ENCODE measurements around the gene SMARCC1. TPM values are rescaled to one million over a fixed set of nuclear protein-coding genes. Genes with fewer than 3 reads are reported as not detected.

The SMARCC1 gene
- total RNA-seq, 1 donor from 2014 or later: 99.6 TPM

DNA sequence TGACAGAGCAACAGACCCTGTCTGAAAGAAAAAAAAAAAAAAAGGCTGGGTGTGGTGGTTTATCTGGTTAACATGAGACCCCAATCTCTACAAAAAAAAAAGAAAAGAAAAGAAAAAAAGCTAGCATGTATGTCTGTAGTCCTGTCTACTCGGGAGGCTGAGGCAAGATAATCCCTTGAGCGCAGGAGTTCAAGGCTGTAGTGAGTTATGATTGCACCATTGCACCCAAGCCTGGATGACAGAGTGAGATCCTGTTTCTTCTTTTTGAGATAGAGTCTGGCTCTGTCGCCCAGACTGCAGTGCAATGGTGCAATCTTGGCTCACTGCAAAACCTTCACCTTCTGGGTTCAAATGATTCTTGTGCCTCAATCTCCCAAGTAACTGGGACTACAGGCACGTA lies 12.9 kb upstream of the SMARCC1 start:
- H3K36me3 Mint-ChIP-seq (ENCODE audit: unreplicated experiment): no peaks in the 10 kb centered on the region
- no peaks in the 10 kb centered on the region for H3K27me3 Mint-ChIP-seq (ENCODE audit: unreplicated experiment)
- no peak overlapping the region for H3K27ac Mint-ChIP-seq (ENCODE audit: unreplicated experiment)
- H3K4me3 Mint-ChIP-seq (ENCODE audit: unreplicated experiment): no peak overlapping the region
- no peak for DNase-seq (ENCODE audit: extremely low spot score, unreplicated experiment)
- H3K9me3 Mint-ChIP-seq (ENCODE audit: unreplicated experiment): peaks cover 4% of the 10 kb centered on the region
- TF ChIP-seq, protein P1, sequence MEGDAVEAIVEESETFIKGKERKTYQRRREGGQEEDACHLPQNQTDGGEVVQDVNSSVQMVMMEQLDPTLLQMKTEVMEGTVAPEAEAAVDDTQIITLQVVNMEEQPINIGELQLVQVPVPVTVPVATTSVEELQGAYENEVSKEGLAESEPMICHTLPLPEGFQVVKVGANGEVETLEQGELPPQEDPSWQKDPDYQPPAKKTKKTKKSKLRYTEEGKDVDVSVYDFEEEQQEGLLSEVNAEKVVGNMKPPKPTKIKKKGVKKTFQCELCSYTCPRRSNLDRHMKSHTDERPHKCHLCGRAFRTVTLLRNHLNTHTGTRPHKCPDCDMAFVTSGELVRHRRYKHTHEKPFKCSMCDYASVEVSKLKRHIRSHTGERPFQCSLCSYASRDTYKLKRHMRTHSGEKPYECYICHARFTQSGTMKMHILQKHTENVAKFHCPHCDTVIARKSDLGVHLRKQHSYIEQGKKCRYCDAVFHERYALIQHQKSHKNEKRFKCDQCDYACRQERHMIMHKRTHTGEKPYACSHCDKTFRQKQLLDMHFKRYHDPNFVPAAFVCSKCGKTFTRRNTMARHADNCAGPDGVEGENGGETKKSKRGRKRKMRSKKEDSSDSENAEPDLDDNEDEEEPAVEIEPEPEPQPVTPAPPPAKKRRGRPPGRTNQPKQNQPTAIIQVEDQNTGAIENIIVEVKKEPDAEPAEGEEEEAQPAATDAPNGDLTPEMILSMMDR (IDR thresholded peaks at IDR 0.05): no peak
- H3K4me1 Mint-ChIP-seq (ENCODE audit: unreplicated experiment): peaks cover 1% of the 10 kb centered on the region

DNA sequence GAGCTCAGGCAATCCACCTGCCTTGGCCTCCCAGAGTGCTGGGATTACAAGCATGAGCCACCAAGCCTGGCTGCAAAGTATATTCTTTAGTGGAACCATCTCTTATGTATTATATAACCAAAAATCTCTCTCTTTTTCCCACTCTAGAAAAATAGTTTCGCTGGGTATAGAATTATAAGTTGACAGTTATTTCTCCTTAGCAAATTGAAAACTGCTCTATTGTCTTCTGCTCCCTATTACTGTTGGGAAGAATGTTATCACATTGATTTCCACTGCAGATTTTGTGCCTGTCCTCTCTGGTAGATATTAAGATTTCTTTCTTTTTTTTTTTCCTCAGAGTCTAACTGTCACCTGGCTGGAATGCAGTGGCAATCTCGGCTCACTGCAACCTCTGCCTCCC lies 11.0 kb upstream of the SMARCC1 start:
- no peak for DNase-seq (ENCODE audit: extremely low spot score, unreplicated experiment)
- H3K9me3 Mint-ChIP-seq (ENCODE audit: unreplicated experiment): peaks cover 4% of the 10 kb centered on the region
- TF ChIP-seq, protein P1 (IDR thresholded peaks at IDR 0.05): no peak
- no peak overlapping the region for H3K27ac Mint-ChIP-seq (ENCODE audit: unreplicated experiment)
- no peak overlapping the region for H3K4me3 Mint-ChIP-seq (ENCODE audit: unreplicated experiment)
- H3K36me3 Mint-ChIP-seq (ENCODE audit: unreplicated experiment): no peaks in the 10 kb centered on the region
- H3K27me3 Mint-ChIP-seq (ENCODE audit: unreplicated experiment): no peaks in the 10 kb centered on the region
- peaks cover 8% of the 10 kb centered on the region for H3K4me1 Mint-ChIP-seq (ENCODE audit: unreplicated experiment)

DNA sequence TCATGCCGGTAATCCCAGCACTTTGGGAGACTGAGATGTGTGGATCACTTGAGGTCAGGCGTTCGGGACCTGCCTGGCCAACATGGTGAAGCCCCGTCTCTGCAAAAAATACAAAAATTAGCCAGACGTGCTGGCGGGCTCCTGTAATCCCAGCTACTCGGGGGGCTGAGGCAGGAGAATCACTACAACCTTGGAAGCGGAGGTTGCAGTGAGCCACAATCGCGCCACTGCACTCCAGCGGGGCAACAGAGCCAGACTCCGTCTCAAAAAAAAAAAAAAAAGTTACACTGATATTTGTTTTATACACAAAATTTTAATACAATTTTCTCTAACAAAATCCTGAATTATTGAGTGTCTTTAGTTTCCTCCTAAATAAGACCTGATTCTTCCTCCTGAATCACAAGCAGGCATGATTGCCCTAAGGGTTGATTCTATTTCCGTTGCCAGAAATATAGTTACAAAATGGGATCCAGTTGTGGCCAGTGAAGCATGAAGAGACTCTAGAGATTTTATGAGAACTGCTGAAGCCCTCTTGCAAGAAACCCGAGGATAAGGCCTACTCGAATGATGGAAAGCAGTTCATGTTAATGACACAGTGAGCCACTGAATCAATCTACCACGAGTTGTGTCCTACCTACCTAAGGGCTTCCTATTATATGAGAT lies 9.6 kb upstream of the SMARCC1 start:
- Mint-ChIP-seq H3K4me1 (ENCODE audit: unreplicated experiment) (peaks cover 8% of the 10 kb centered on the region), H3K27ac (ENCODE audit: unreplicated experiment) (no peak overlapping the region), H3K27me3 (ENCODE audit: unreplicated experiment) (no peaks in the 10 kb centered on the region), H3K4me3 (ENCODE audit: unreplicated experiment) (no peak overlapping the region), H3K9me3 (ENCODE audit: unreplicated experiment) (peaks cover 4% of the 10 kb centered on the region), H3K36me3 (ENCODE audit: unreplicated experiment) (no peaks in the 10 kb centered on the region)
- TF ChIP-seq, protein P1 (IDR thresholded peaks at IDR 0.05): no peak
- DNase-seq (ENCODE audit: extremely low spot score, unreplicated experiment): no peak

DNA sequence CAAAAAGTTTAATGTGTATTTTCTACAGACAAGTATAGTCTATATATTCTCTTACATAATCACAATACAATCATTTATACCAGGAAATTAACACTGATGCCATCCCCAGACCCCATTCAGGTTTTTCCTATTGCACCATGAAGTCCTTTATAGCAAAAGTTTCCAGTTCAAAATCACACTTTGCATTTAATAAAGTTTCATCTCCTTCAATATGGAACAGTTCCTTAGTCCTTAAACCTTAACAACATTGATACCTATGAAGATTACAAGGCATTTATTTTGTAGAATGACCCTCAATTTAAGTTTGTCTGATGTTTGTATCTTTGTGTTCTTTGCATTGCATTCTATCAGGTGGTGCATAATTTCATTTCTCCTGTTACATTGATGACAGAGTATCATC lies 2.0 kb upstream of the SMARCC1 start:
- H3K27me3 Mint-ChIP-seq (ENCODE audit: unreplicated experiment): no peaks in the 10 kb centered on the region
- H3K36me3 Mint-ChIP-seq (ENCODE audit: unreplicated experiment): no peaks in the 10 kb centered on the region
- peaks cover 23% of the 10 kb centered on the region for H3K4me1 Mint-ChIP-seq (ENCODE audit: unreplicated experiment)
- TF ChIP-seq, protein P1 (IDR thresholded peaks at IDR 0.05): no peak
- no peaks in the 10 kb centered on the region for H3K9me3 Mint-ChIP-seq (ENCODE audit: unreplicated experiment)
- DNase-seq (ENCODE audit: extremely low spot score, unreplicated experiment): no peak
- H3K4me3 Mint-ChIP-seq (ENCODE audit: unreplicated experiment): no peak overlapping the region
- no peak overlapping the region for H3K27ac Mint-ChIP-seq (ENCODE audit: unreplicated experiment)

DNA sequence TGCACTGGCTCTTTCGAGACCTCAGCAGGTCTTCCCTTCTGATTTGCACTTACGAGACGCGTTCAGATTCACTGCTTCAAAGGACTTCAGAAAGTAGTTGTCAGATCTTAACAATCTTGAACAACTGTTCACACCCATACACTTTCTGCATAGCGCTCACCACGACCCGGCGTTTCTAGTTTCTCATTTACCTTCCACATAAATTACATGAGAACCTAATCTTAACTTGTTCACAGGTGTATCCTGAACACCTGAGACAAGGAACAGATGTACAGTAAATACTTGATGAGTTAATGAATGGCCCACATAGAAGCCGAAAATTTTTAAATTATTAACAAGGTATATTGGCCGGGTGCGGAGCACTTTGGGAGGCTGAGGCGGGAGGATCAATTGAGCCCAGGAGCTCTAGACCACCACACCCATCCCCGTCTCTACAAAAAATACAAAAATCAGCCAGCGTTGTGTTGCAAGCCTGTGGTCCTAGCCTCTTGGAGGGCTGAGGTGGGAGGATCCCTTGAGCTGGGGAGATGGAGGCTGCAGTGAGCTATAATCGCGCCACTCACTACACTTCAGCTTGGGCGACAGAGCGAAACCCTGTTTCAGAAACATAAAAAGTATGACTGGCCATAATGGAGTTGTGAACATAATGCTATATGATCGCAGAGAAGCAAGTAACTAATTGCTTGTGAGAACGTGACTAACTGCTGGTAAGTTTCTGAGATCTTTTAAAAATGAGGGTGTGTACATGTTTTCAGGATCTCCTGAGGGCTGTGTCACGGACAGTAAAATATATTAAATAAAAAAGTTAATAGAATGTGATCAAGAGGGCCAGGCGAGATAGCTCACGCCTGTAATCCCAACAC lies 984 bp upstream of the SMARCC1 start:
- no peak for DNase-seq (ENCODE audit: extremely low spot score, unreplicated experiment)
- Mint-ChIP-seq H3K27me3 (ENCODE audit: unreplicated experiment) (no peaks in the 10 kb centered on the region), H3K4me1 (ENCODE audit: unreplicated experiment) (peaks cover 21% of the 10 kb centered on the region), H3K9me3 (ENCODE audit: unreplicated experiment) (no peaks in the 10 kb centered on the region), H3K36me3 (ENCODE audit: unreplicated experiment) (no peaks in the 10 kb centered on the region), H3K4me3 (ENCODE audit: unreplicated experiment) (peak overlapping the region; percentile 95), H3K27ac (ENCODE audit: unreplicated experiment) (peak overlapping the region; percentile 98)
- TF ChIP-seq, protein P1 (IDR thresholded peaks at IDR 0.05): no peak
